ENCODE measurements around the gene SLC16A5. TPM values are rescaled to one million over a fixed set of nuclear protein-coding genes. Genes with fewer than 3 reads are reported as not detected.

The SLC16A5 gene
- total and polyA plus RNA-seq, 10 of the 15 experiments (the other 5 are each of a cell fraction or from before 2014, with no cell fraction given) = 0.03 to 3.1 (median 0.96) TPM

DNA sequence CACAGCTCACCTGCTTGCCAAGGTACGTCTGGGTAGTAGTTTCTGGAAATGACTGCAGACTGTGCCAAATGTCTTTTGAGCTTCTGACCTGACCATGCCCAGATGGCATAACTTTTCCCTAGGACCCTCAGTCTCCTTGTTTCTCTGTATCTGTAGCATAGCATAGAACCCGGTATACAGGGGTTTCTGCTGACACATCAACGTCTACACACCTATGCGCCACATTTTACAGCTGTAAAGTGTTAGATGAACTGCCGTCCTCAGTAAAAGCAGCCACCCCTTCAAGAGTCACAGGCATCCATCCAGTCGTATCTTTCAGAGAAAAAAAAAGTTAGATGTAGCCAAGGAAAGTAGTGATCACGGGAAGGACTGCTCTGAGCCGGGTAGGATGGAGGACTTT is 23.3 kb upstream of the SLC16A5 start:
- no TSS peak for BruUV-seq (replicated peaks)
- H3K4me1 ChIP-seq (ENCODE audit: control insufficient read depth, insufficient read depth, low read length) = peaks cover 15% of the 10 kb centered on the region
- CTCF ChIA-PET = no interaction called here
- 88% methylated on average over 8 of the region's 8 CpGs for whole genome bisulfite sequencing (ENCODE audit: insufficient coverage, insufficient replicate concordance, low lambda C conversion rate, missing lambda C conversion rate)
- DNase-seq (ENCODE audit: low read depth, low spot score) (no peak), FAIRE-seq (no peak), ATAC-seq (no peak)
- no peak overlapping the region for H3K4me3 ChIP-seq
- SMC1A ChIA-PET (ENCODE audit: uncharacterized antibody, unreplicated experiment) = no interaction called here
- H3K27ac ChIP-seq (ENCODE audit: control insufficient read depth, insufficient read depth) = no peak overlapping the region
- H3K4me2 ChIP-seq (ENCODE audit: control insufficient read depth, insufficient read depth) = no peak overlapping the region
- no peaks in the 10 kb centered on the region for H3K27me3 ChIP-seq (replicated peaks in 1 of 2; ENCODE audit: control insufficient read depth in 2 of 2, insufficient read depth in 2 of 2, low read length in 1 of 2)
- H3K9ac ChIP-seq (ENCODE audit: control insufficient read depth, insufficient read depth, low read length) = no peak overlapping the region
- TF ChIP-seq TBL1XR1 (IDR thresholded peaks at IDR 0.05; ENCODE audit: low read depth, low read length) = no peak
- TF ChIP-seq, protein P1, sequence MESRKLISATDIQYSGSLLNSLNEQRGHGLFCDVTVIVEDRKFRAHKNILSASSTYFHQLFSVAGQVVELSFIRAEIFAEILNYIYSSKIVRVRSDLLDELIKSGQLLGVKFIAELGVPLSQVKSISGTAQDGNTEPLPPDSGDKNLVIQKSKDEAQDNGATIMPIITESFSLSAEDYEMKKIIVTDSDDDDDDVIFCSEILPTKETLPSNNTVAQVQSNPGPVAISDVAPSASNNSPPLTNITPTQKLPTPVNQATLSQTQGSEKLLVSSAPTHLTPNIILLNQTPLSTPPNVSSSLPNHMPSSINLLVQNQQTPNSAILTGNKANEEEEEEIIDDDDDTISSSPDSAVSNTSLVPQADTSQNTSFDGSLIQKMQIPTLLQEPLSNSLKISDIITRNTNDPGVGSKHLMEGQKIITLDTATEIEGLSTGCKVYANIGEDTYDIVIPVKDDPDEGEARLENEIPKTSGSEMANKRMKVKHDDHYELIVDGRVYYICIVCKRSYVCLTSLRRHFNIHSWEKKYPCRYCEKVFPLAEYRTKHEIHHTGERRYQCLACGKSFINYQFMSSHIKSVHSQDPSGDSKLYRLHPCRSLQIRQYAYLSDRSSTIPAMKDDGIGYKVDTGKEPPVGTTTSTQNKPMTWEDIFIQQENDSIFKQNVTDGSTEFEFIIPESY (IDR thresholded peaks at IDR 0.05) = no peak
- TF ChIP-seq, protein P2, sequence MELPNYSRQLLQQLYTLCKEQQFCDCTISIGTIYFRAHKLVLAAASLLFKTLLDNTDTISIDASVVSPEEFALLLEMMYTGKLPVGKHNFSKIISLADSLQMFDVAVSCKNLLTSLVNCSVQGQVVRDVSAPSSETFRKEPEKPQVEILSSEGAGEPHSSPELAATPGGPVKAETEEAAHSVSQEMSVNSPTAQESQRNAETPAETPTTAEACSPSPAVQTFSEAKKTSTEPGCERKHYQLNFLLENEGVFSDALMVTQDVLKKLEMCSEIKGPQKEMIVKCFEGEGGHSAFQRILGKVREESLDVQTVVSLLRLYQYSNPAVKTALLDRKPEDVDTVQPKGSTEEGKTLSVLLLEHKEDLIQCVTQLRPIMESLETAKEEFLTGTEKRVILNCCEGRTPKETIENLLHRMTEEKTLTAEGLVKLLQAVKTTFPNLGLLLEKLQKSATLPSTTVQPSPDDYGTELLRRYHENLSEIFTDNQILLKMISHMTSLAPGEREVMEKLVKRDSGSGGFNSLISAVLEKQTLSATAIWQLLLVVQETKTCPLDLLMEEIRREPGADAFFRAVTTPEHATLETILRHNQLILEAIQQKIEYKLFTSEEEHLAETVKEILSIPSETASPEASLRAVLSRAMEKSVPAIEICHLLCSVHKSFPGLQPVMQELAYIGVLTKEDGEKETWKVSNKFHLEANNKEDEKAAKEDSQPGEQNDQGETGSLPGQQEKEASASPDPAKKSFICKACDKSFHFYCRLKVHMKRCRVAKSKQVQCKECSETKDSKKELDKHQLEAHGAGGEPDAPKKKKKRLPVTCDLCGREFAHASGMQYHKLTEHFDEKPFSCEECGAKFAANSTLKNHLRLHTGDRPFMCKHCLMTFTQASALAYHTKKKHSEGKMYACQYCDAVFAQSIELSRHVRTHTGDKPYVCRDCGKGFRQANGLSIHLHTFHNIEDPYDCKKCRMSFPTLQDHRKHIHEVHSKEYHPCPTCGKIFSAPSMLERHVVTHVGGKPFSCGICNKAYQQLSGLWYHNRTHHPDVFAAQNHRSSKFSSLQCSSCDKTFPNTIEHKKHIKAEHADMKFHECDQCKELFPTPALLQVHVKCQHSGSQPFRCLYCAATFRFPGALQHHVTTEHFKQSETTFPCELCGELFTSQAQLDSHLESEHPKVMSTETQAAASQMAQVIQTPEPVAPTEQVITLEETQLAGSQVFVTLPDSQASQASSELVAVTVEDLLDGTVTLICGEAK (IDR thresholded peaks at IDR 0.05; ENCODE audit: borderline replicate concordance) = no peak
- no peaks in the 10 kb centered on the region for H4K20me1 ChIP-seq (ENCODE audit: control insufficient read depth, insufficient read depth)
- no peaks in the 10 kb centered on the region for H3K79me2 ChIP-seq (ENCODE audit: control insufficient read depth, insufficient read depth, low read length)
- peaks cover 4 to 14% of the 10 kb centered on the region in 2 experiments; a peak in 3 of 4 replicates for H3K36me3 ChIP-seq (ENCODE audit: control insufficient read depth in 2 of 2, insufficient read depth in 2 of 2, low read length in 1 of 2)
- intact Hi-C loops (cut with micrococcal nuclease; ENCODE audit: unreplicated experiment) = no loop called here
- H3K9me3 ChIP-seq (replicated peaks; ENCODE audit: control insufficient read depth, insufficient read depth, low read length) = no peaks in the 10 kb centered on the region
- POLR2A ChIA-PET = no interaction called here
- RAD21 ChIA-PET (ENCODE audit: unreplicated experiment) = interaction anchor here (1.0 to 1.6 kb wide), 3 partner anchors 41 to 137 kb away, joined by 3 to 4 read pairs (median 3); no protein-coding TSS in a partner anchor
- H2AFZ ChIP-seq (ENCODE audit: control insufficient read depth, low read depth, low read length) = no peak overlapping the region
- in situ Hi-C loops (cut with MboI) = no loop called here
